ENCODE measurements around the gene ZNF850. TPM values are rescaled to one million over a fixed set of nuclear protein-coding genes. Genes with fewer than 3 reads are reported as not detected.
A peak's percentile ranks its signal among the peaks of the same experiment; 100 is the strongest.

ZNF850 gene
- total RNA-seq (2021) (4.0 and 6.0 TPM in 2 replicates), Bru-seq, nascent RNA (percentile 61 among the genes with signal in this experiment), BruChase-seq, experiment 1, labeled RNA remaining after a 2-hour chase (percentile 61 among the genes with signal in this experiment), BruChase-seq, experiment 2, labeled RNA remaining after a 6-hour chase (percentile 53 among the genes with signal in this experiment)
- long read RNA-seq, result 0 reads

- peak; percentile 86 to 92 for DNase-seq
- intact Hi-C loops (cut with micrococcal nuclease; ENCODE audit: unreplicated experiment), result loop anchor here (1.0 to 10.0 kb wide), 5 partner anchors 78 to 558 kb away; partner anchors contain the start of genes ZFP14, ZNF146, ZNF345 and ZNF461
- H3K36me3 ChIP-seq (ENCODE audit: low read depth), result no peaks in the 10 kb centered on the region
- H3K9me3 ChIP-seq (ENCODE audit: insufficient read depth, low read depth), result peaks cover 25% of the 10 kb centered on the region
- H3K4me1 ChIP-seq (replicated peaks; ENCODE audit: insufficient read depth), result no peaks in the 10 kb centered on the region
- H2AFZ ChIP-seq, result peak within 1 kb of the TSS; percentile 97
- no peaks in the 10 kb centered on the region for H3K9me2 ChIP-seq (ENCODE audit: insufficient read depth)
- peak within 1 kb of the TSS; percentile 81 for H3K4me3 ChIP-seq
- BruUV-seq (replicated peaks), result TSS peak; percentile 78
- no peak for TF ChIP-seq EZH2 (IDR thresholded peaks at IDR 0.05; ENCODE audit: low read depth)
- TF ChIP-seq CTCF (conservative IDR thresholded peaks at IDR 0.05), result no peak
- ChIA-PET CTCF (no interaction called here), POLR2A (ENCODE audit: unreplicated experiment) (interaction anchor here (0.7 kb wide), 1 partner anchor 106 kb away, joined by 3 read pairs; no protein-coding TSS in a partner anchor)
- H3K27me3 ChIP-seq (ENCODE audit: insufficient read depth, low read depth), result no peaks in the 10 kb centered on the region
- H4K20me1 ChIP-seq (ENCODE audit: insufficient read depth), result no peaks in the 10 kb centered on the region
- H3K27ac ChIP-seq, result no peak within 1 kb of the TSS
- no peaks in the 10 kb centered on the region; the same call in 1 of the 2 replicates for H3F3A ChIP-seq (ENCODE audit: insufficient read depth, low read depth)
- peak within 1 kb of the TSS; percentile 90 for H3K4me2 ChIP-seq
- peaks cover 8% of the 10 kb centered on the region; the same call in 1 of the 2 replicates for H3K79me2 ChIP-seq (ENCODE audit: low read depth)
These were observed at the start of gene ZNF850 for GRCh38 chr19:36772311-36773222. Gene ZNF850, minus strand, starts transcription at chr19:36772807. Its CDS starts 10,201 bp downstream, at chr19:36762606.

GRCh38 chr19:36821758-36822157 lies 49.2 kb upstream of the ZNF850 start:
- TF ChIP-seq EZH2 (IDR thresholded peaks at IDR 0.05; ENCODE audit: low read depth) (no peak), CTCF (conservative IDR thresholded peaks at IDR 0.05) (no peak)
- H3K36me3 ChIP-seq (ENCODE audit: low read depth), result peaks cover 35% of the 10 kb centered on the region
- H3K9me2 ChIP-seq (ENCODE audit: insufficient read depth), result no peaks in the 10 kb centered on the region
- POLR2A ChIA-PET (ENCODE audit: unreplicated experiment), result no interaction called here
- intact Hi-C loops (cut with micrococcal nuclease; ENCODE audit: unreplicated experiment), result no loop called here
- DNase-seq, result no peak
- CTCF ChIA-PET, result no interaction called here
- no peak overlapping the region for H2AFZ ChIP-seq
- no peak overlapping the region for H3K27ac ChIP-seq
- BruUV-seq (replicated peaks), result no TSS peak
- no peaks in the 10 kb centered on the region for H4K20me1 ChIP-seq (ENCODE audit: insufficient read depth)
- no peaks in the 10 kb centered on the region; the same call in 1 of the 2 replicates for H3F3A ChIP-seq (ENCODE audit: insufficient read depth, low read depth)
- peaks cover 69% of the 10 kb centered on the region for H3K9me3 ChIP-seq (ENCODE audit: insufficient read depth, low read depth)
- H3K4me1 ChIP-seq (replicated peaks; ENCODE audit: insufficient read depth), result no peaks in the 10 kb centered on the region
- H3K4me3 ChIP-seq, result no peak overlapping the region
- H3K4me2 ChIP-seq, result no peak overlapping the region
- no peaks in the 10 kb centered on the region for H3K79me2 ChIP-seq (ENCODE audit: low read depth)
- no peaks in the 10 kb centered on the region for H3K27me3 ChIP-seq (ENCODE audit: insufficient read depth, low read depth)

DNA sequence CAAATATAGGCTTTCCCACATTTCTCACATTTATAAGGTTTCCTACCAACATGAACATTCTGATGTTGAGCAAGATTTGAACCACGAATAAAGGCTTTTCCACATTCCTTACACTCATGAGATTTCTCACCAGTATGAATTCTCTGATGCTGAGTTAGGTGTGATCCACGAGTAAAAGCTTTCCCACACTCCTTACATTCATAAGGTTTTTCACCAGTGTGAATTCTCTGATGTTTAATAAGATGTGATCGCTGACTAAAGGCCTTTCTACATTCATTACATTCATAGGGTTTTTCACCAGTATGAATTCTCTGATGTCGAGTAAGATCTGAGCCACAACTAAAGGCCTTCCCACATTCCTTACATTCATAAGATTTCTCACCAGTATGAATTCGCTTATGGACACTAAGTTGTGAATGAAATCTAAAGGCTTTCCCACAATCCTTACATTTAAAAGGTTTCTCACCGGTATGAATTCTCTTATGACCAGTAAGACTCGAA lies 46.6 kb upstream of the ZNF850 start:
- BruUV-seq (replicated peaks), result no TSS peak

More for the DNA sequence above, 46.6 kb upstream of the ZNF850 start:
- no peaks in the 10 kb centered on the region for H3K4me1 ChIP-seq (replicated peaks; ENCODE audit: insufficient read depth)
- H3K79me2 ChIP-seq (ENCODE audit: low read depth), result no peaks in the 10 kb centered on the region
- H3K4me3 ChIP-seq, result no peak overlapping the region
- peaks cover 29% of the 10 kb centered on the region for H3K36me3 ChIP-seq (ENCODE audit: low read depth)
- ChIA-PET CTCF (no interaction called here), POLR2A (ENCODE audit: unreplicated experiment) (no interaction called here)
- H3K27me3 ChIP-seq (ENCODE audit: insufficient read depth, low read depth), result no peaks in the 10 kb centered on the region
- H3K9me2 ChIP-seq (ENCODE audit: insufficient read depth), result no peaks in the 10 kb centered on the region
- H3F3A ChIP-seq (ENCODE audit: insufficient read depth, low read depth), result no peaks in the 10 kb centered on the region; the same call in 1 of the 2 replicates
- peaks cover 80% of the 10 kb centered on the region for H3K9me3 ChIP-seq (ENCODE audit: insufficient read depth, low read depth)
- H3K27ac ChIP-seq, result no peak overlapping the region
- H4K20me1 ChIP-seq (ENCODE audit: insufficient read depth), result no peaks in the 10 kb centered on the region
- DNase-seq, result no peak
- TF ChIP-seq CTCF (conservative IDR thresholded peaks at IDR 0.05), result no peak
- no peak for TF ChIP-seq EZH2 (IDR thresholded peaks at IDR 0.05; ENCODE audit: low read depth)
- no peak overlapping the region for H3K4me2 ChIP-seq
- no peak overlapping the region for H2AFZ ChIP-seq
- intact Hi-C loops (cut with micrococcal nuclease; ENCODE audit: unreplicated experiment), result no loop called here
